HFFc6 (cell line): ENCODE results near the gene PICK1. TPM values are rescaled to one million over a fixed set of nuclear protein-coding genes. Genes with fewer than 3 reads are reported as not detected.

Source experiments
- DNase-seq: peaks from one replicate; pipeline ENCODE4 v3.0.0-alpha.2; 2018
- H3K27ac Mint-ChIP-seq: 2 replicates; pipeline ENCODE4 v1.8.0; 2020; ENCODE audit warnings: mild to moderate bottlenecking, mixed read lengths
- H3K27me3 Mint-ChIP-seq: 2 replicates; pipeline ENCODE4 v1.8.0; 2021; ENCODE audit warnings: mild to moderate bottlenecking, moderate library complexity, mixed read lengths; ENCODE audit not compliant: insufficient read depth
- H3K36me3 Mint-ChIP-seq: 2 replicates; pipeline ENCODE4 v1.8.0; 2021; ENCODE audit warnings: low read depth, mixed read lengths
- H3K4me1 Mint-ChIP-seq: 2 replicates; pipeline ENCODE4 v1.8.0; 2020; ENCODE audit warnings: low read depth, mixed read lengths
- H3K4me3 Mint-ChIP-seq: 2 replicates; pipeline ENCODE4 v1.8.0; 2020; ENCODE audit warnings: mild to moderate bottlenecking, moderate library complexity, mixed read lengths
- H3K9me3 Mint-ChIP-seq: 2 replicates; pipeline ENCODE4 v1.8.0; 2020; ENCODE audit warnings: mild to moderate bottlenecking, mixed read lengths
- CTCF ChIP-seq: fragments of 200-600 bp; sonication (generic); IDR thresholded peaks from 2 replicates; pipeline ENCODE4 v1.5.0; 2021; ENCODE audit warnings: antibody characterized with exemption, mild to moderate bottlenecking
- total RNA-seq, 6 experiments: library from RNA; stranded (reverse); fragmentation: NEBNext Ultra II Directional; extraction: Animal tissue kit (Norgen Biotek cat#: 25700); gene quantifications; 2 replicates in 1 of 6; 3 replicates in 5 of 6; pipeline ENCODE4 v1.2.3, GENCODE V29; 2021

The PICK1 gene
- total RNA-seq, 6 experiments from 2014 or later: 7.0 to 10.0 (median 7.7) TPM

GRCh38 chr22:38074181-38075104 is 17.2 kb downstream of the PICK1 start:
- TF ChIP-seq CTCF: peak; percentile 56; the same call in 1 of the 2 replicates
- Mint-ChIP-seq H3K4me3 (no peak overlapping the region), H3K4me1 (no peaks in the 10 kb centered on the region), H3K27me3 (peaks cover 3% of the 10 kb centered on the region), H3K27ac (no peak overlapping the region), H3K9me3 (no peaks in the 10 kb centered on the region), H3K36me3 (no peaks in the 10 kb centered on the region)
- DNase-seq: no peak

GRCh38 chr22:38075105-38075825 is 18.1 kb downstream of the PICK1 start:
- Mint-ChIP-seq H3K36me3 (no peaks in the 10 kb centered on the region), H3K4me3 (no peak overlapping the region), H3K9me3 (no peaks in the 10 kb centered on the region), H3K4me1 (no peaks in the 10 kb centered on the region), H3K27me3 (peaks cover 6% of the 10 kb centered on the region), H3K27ac (no peak overlapping the region)
- no peak for DNase-seq
- TF ChIP-seq CTCF: no peak

GRCh38 chr22:38075961-38076360 is 18.8 kb downstream of the PICK1 start:
- TF ChIP-seq CTCF: no peak
- DNase-seq: no peak
- no peaks in the 10 kb centered on the region for H3K9me3 Mint-ChIP-seq
- no peaks in the 10 kb centered on the region for H3K4me1 Mint-ChIP-seq
- H3K36me3 Mint-ChIP-seq: no peaks in the 10 kb centered on the region
- H3K4me3 Mint-ChIP-seq: no peak overlapping the region
- H3K27ac Mint-ChIP-seq: no peak overlapping the region
- H3K27me3 Mint-ChIP-seq: peaks cover 6% of the 10 kb centered on the region

GRCh38 chr22:38077096-38077495 is 19.9 kb downstream of the PICK1 start:
- no peak overlapping the region for H3K27ac Mint-ChIP-seq
- DNase-seq: no peak

GRCh38 chr22:38077595-38077994 is 20.4 kb downstream of the PICK1 start:
- Mint-ChIP-seq H3K36me3 (no peaks in the 10 kb centered on the region), H3K4me3 (no peak overlapping the region), H3K27me3 (peaks cover 6% of the 10 kb centered on the region; the same call in 1 of the 2 replicates), H3K9me3 (no peaks in the 10 kb centered on the region), H3K4me1 (no peaks in the 10 kb centered on the region), H3K27ac (no peak overlapping the region)
- DNase-seq: no peak
- TF ChIP-seq CTCF: no peak

More at GRCh38 chr22:38077096-38077495, 19.9 kb downstream of the PICK1 start:
- Mint-ChIP-seq H3K4me3 (no peak overlapping the region), H3K27me3 (peaks cover 6% of the 10 kb centered on the region), H3K36me3 (no peaks in the 10 kb centered on the region), H3K9me3 (no peaks in the 10 kb centered on the region), H3K4me1 (no peaks in the 10 kb centered on the region)
- TF ChIP-seq CTCF: no peak
